OCI-M2 (cell line): ENCODE data around the gene LNX1.

Experiments used
- DNase-seq: peaks from one replicate; lab custom pipeline; 2025; ENCODE audit not compliant: unreplicated experiment; lab: John Stamatoyannopoulos, UW

LNX1 gene

DNA sequence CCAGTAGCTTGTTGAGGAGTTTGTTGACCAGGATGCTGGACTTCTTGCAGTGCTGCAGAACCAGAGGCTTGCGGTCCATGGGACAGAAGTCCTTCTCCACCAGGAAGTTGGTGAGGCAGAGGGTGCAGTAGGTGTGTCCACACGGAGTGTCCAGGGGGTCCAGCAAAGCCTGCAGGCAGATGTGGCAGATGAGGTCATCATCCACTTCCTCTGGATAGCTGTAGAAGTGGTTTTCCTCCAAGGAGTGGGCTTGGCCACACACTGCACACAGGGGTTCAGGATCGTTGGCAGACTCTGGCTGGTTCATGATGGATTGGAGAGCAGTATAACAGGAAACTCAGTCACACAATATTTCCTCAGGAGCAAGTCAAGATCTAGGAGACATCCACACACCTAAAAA, 17.6 kb downstream of the LNX1 start:
- no peak for DNase-seq

- no peak for DNase-seq
Measured at GRCh38 chr4:53572600-53572994, 18.7 kb downstream of the LNX1 start.

- DNase-seq, result no peak
Measured at GRCh38 chr4:53571936-53572599, 19.2 kb downstream of the LNX1 start.

GRCh38 chr4:53563824-53564223, 27.5 kb downstream of the LNX1 start:
- DNase-seq, result no peak

GRCh38 chr4:53562409-53562808, 28.9 kb downstream of the LNX1 start:
- DNase-seq, result no peak

- DNase-seq, result no peak
Measured at GRCh38 chr4:53559021-53559620, 32.2 kb downstream of the LNX1 start.

DNA sequence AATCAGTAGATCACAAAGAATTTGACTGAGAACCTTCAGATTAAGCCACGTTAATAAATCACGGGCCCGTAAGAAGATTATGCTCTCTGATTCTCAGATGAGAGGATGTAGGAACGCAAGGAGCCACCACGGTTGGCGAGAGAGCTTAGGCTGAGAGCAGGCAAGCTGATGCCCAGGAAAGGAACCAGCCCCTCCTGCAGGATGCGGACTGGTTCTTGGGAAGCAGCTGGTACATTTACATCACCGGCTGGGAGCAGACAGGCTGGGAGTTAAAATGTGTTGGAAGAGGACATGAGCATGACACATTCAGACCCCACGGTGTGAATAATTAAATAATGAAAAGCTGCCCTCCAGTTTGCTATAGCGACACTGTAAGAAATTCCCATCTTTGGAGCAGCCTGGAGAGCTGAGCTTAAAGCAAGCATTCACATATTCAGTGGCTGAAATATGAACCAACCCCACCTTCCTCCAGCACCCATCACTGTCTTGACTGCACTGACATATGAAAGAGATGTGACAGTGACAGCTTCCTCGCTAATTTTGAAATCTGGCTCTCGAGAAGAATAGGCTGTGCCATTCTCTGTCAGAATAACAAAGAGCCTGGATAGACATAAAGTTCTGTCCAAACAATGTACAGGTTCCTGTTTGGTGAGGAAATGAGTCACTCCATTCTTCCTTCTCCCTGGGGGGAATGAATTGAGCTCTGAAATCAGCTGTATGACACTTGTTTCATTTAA, 33.1 kb downstream of the LNX1 start:
- DNase-seq, result no peak

- no peak for DNase-seq
Measured at GRCh38 chr4:53557669-53558064, 33.6 kb downstream of the LNX1 start.

DNA sequence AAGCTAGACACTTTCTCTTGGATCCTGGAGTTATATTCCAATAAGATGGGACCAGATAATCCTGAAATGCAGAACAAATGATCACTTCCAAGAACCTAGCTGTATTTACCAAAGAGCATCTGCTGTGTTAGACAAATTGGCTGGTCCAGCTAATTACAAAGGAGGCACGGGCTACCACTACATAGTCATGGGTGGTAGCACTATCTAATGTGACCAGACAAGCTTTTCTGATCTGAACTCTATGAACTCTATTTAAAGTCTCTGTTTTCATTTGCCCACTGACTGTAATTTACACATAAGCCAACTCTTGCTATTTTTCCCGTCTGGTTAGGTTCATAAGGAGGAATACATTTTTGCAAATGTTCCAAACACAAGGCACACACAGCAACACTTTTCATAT, 34.6 kb downstream of the LNX1 start:
- DNase-seq, result no peak

DNA sequence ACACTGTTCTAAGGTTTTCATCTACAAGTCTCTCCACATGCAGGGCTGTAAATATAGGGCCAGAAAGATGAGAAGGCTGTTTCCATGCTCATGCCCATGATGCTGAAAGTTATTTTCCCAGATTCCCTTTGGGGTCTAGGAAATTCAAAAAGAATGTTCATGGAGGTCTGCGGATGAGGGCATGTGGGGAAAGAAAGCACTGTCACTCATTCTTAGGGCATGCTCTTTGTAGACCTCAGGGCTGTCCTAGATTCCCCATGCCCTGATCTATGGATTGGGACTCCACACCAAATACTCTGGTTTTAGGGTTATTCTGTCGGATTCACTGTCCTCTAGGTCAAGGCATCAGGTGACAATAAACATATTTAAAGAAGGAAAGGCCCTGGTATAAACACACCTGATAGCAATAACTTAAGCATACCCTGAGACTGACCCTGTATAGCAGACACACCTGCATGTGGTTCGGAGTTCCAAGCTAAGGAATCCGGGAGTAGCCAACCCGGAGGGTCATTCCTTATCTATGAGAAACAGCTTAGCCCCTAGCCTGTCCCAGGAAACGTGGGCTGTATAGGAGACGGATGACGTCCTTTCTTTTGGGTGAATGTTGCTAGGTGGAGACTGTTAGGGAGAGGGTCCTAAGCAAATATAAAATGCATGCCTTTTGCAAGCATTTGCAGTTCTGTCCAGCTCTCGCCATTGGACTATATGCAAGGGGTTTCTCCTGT, 37.6 kb downstream of the LNX1 start:
- DNase-seq, result no peak

DNA sequence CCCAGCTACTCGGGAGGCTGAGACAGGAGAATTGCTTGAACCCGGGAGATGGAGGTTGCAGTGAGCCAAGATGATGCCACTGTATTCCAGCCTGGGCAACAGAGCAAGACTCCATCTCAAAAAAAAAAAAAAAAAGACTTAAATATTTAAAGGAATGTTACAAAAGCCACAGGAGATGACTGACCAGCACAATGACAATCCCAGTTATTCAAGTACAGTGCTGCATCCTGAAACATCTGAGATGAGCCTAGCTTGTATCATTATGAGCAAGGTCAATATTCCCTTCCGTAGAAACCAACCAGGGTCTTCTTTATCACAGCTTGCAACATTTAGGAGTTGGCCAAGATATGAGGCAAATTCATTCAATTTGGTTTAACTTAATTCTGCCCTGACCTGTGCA, 38.6 kb downstream of the LNX1 start:
- no peak for DNase-seq

DNA sequence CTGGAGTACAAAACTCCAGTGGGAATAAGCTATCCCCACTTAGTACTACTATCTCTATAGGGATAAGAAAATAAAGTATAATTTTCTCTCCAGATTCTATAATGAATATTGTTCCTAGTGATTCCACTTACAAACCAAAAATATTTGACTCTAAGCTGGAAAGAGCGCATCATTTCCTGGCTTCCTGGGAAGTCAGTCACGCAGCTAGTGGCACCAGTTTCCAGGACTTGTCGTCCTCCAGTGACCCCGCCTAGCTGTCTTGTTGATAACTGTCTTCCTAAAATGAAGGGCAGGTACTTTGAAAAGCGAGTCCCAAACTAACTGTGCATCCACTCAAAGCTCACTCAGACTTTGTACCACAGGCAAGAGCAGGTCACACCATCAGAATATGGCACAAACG, 39.3 kb downstream of the LNX1 start:
- no peak for DNase-seq

DNA sequence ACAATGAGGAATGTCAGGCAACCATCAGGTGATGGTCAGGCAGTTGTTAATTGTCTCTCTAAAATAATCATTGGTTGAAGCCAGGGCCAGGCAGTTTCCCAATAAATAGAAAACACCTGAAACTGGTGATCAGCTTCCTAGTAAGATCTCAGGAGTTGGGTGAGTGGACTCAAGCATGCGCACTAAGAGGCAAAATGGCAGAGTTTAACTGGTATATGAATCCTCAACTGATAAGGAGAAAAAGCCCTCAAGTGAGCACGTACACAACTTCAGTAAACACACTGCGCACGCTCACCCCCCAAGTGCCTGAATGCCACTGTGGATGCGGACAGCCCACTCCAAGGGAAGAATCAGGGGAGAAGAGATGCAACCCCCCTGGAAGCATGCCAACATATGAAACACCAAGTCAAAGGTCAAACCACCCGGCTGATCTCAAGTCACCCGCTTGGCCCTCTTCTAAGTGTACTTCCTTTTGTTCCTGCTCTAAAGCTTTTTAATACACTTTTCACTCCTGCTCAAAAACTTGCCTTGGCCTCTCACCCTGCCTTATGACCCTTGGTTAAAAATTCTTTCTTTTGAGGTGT, 39.9 kb downstream of the LNX1 start:
- no peak for DNase-seq

DNA sequence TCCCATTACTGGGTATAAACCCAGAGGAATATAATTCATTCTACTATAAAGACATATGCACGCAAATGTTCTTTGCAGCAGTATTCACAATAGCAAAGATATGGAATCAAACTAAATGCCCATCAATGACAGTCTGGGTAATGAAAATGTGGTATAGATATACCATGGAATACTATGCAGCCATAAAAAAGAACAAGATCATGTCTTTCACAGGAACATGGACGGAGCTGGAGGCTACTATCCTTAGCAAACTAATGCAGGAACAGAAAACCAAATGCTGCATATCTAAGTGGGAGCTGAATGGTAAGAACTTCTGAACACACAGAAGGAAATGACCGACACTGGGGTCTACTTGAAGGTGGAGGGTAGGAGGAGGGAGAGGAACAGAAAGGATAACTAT, 42.6 kb downstream of the LNX1 start:
- no peak for DNase-seq

- DNase-seq, result no peak
Measured at GRCh38 chr4:53547983-53548382, 43.3 kb downstream of the LNX1 start.

GRCh38 chr4:53545942-53546581, 45.2 kb downstream of the LNX1 start:
- DNase-seq, result no peak

DNA sequence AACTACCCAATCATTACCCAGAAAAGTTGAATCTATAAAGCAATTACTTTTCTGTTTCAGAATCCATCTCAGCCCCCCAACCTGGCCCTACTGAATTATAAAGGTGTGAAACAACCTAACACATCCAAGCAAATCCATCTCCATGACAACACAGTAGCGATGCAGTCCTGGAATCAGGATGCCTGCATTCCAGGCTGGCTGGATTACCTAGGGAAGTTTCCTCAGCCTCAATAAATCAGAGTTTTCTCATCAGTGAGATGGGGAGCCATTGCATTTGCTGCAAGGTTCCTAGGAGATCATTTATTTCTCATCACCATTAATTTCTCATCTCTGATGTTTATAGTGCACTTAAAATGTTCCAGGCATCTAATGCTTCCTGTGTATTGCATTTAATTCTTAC, 46.0 kb downstream of the LNX1 start:
- DNase-seq, result no peak

DNA sequence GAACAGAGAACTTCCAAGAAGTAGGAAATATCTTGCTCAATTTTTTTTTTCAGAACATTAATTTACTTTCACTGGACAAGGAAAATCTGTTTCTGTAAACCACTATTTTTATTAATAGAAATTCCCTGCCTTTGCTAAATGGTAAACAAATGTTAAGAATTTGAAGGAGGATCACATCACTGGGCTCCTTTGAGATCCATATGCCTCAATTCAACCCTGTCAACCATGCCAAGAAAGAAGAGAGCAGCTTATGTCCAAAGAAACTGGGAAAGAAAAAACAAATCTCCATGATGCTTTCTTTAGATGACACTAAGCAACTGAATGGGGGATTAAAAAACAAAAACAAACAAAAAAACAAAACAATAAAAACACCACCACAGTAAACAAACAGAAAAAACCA, 47.7 kb downstream of the LNX1 start:
- no peak for DNase-seq

- no peak for DNase-seq
Measured at GRCh38 chr4:53541577-53542206, 49.6 kb downstream of the LNX1 start.

DNA sequence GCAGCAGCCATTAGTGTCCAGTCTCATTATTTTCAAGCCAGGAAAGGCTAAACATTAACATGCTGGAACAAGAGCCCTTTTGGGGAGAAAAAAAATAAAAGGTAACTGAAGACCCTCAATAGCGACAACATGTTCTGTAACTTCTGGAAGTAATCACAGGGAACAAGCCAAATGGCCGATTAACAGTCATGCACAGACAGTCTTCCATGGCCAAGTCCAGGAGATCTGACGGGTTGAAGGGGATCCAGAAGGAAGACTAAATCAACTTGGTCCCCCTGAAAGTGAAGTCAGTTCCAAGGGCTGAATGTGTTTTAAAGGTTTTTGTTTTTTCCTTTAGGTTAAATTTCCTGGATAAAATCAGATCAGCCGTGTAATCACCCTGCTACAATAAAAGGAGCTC, 52.5 kb downstream of the LNX1 start:
- DNase-seq, result no peak

- no peak for DNase-seq
Measured at GRCh38 chr4:53537606-53538005, 53.7 kb downstream of the LNX1 start.
